HG02885 (cell line): Measurements from ENCODE around the gene TRIM67.
A peak's percentile ranks its signal among the peaks of the same experiment; 100 is the strongest.

Source experiments
- ATAC-seq: cut with Tn5 transposase; IDR thresholded peaks from one replicate; pipeline ENCODE4 v1.9.1; 2021; ENCODE audit warnings: mild to moderate bottlenecking; ENCODE audit not compliant: unreplicated experiment, poor library complexity

The TRIM67 gene

GRCh38 chr1:231226156-231226555, 64.3 kb downstream of the TRIM67 start:
- no peak for ATAC-seq

- ATAC-seq: no peak
Observed at GRCh38 chr1:231231511-231231910, 69.7 kb downstream of the TRIM67 start.

GRCh38 chr1:231232870-231233734, 71.2 kb downstream of the TRIM67 start:
- peak; percentile 64 for ATAC-seq

- ATAC-seq: no peak
Observed at GRCh38 chr1:231233735-231234417, 72.0 kb downstream of the TRIM67 start.

- no peak for ATAC-seq
Observed at GRCh38 chr1:231234506-231234905, 72.6 kb downstream of the TRIM67 start.

GRCh38 chr1:231235526-231236207, 73.8 kb downstream of the TRIM67 start:
- ATAC-seq: no peak

GRCh38 chr1:231236208-231236591, 74.3 kb downstream of the TRIM67 start:
- no peak for ATAC-seq

GRCh38 chr1:231236938-231237337, 75.1 kb downstream of the TRIM67 start:
- no peak for ATAC-seq

GRCh38 chr1:231238298-231238697, 76.4 kb downstream of the TRIM67 start:
- ATAC-seq: no peak

- peak; percentile 8 for ATAC-seq
Observed at GRCh38 chr1:231240531-231240882, 78.6 kb downstream of the TRIM67 start.

GRCh38 chr1:231240883-231241735, 79.3 kb downstream of the TRIM67 start, which contains the start of gene GNPAT:
TSS of gene GNPAT (plus strand) at chr1:231241212. CDS start at chr1:231241379, 167 bp downstream.
- ATAC-seq: peak; percentile 95

- no peak for ATAC-seq
Observed at GRCh38 chr1:231241750-231242149, 79.9 kb downstream of the TRIM67 start.

GRCh38 chr1:231242516-231243198, 80.8 kb downstream of the TRIM67 start:
- ATAC-seq: no peak

GRCh38 chr1:231248778-231249177, 86.9 kb downstream of the TRIM67 start:
- ATAC-seq: no peak

GRCh38 chr1:231252336-231252735, 90.5 kb downstream of the TRIM67 start:
- no peak for ATAC-seq

GRCh38 chr1:231260351-231260750, 98.5 kb downstream of the TRIM67 start:
- no peak for ATAC-seq

GRCh38 chr1:231264642-231265041, 102.8 kb downstream of the TRIM67 start:
- ATAC-seq: no peak

GRCh38 chr1:231265379-231265778, 103.5 kb downstream of the TRIM67 start:
- no peak for ATAC-seq

- no peak for ATAC-seq
Observed at GRCh38 chr1:231266811-231267322, 105.0 kb downstream of the TRIM67 start.
